ENCODE data around the gene GDF15. TPM values are rescaled to one million over a fixed set of nuclear protein-coding genes. Genes with fewer than 3 reads are reported as not detected.
A peak's percentile ranks its signal among the peaks of the same experiment; 100 is the strongest.

The GDF15 gene
- polyA plus RNA-seq, 1 of the 3 experiments (the other 2 are of a cell fraction), result 129 TPM

GRCh38 chr19:18388960-18389725, 3.2 kb downstream of the GDF15 start:
- peaks cover 18% of the 10 kb centered on the region for H3F3A ChIP-seq (replicated peaks; ENCODE audit: insufficient read depth)
- peaks cover 0 to 9% of the 10 kb centered on the region in 2 experiments; a peak in 1 of 4 replicates for H3K4me1 ChIP-seq (ENCODE audit: control insufficient read depth in 1 of 2, insufficient read depth in 2 of 2, low read depth in 1 of 2, low read length in 1 of 2)
- ChIA-PET CTCF (interaction anchor here (1.3 to 8.6 kb wide), 25 partner anchors 9 to 238 kb away, joined by 3 to 160 read pairs (median 15); partner anchors contain the start of genes JUND, LRRC25, LSM4 and PGPEP1), POLR2A (interaction anchor here (0.6 to 1.2 kb wide), 3 partner anchors 30 to 177 kb away, joined by 3 read pairs; partner anchors contain the start of gene SSBP4)
- no peaks in the 10 kb centered on the region for H3K27me3 ChIP-seq (ENCODE audit: insufficient read depth)
- peak overlapping the region; percentile 51 to 60; a peak in 2 of 4 replicates for H3K4me3 ChIP-seq (ENCODE audit: low read depth in 2 of 2, low read length in 1 of 2)
- no peak for TF ChIP-seq FOSL2 (IDR thresholded peaks at IDR 0.05; ENCODE audit: borderline replicate concordance, low read depth)
- no peak for TF ChIP-seq RXRA (IDR thresholded peaks at IDR 0.05; ENCODE audit: borderline replicate concordance, low read depth)
- WGBS (ENCODE audit: low lambda C conversion rate), result 92% methylated on average over 13 of the region's 13 CpGs
- H4K20me1 ChIP-seq (ENCODE audit: insufficient read depth), result no peaks in the 10 kb centered on the region; the same call in 1 of the 2 replicates
- H3K9me2 ChIP-seq, result no peaks in the 10 kb centered on the region
- no peaks in the 10 kb centered on the region for H3K9me3 ChIP-seq
- no peak for DNase-seq
- peaks cover 3 to 6% of the 10 kb centered on the region in 2 experiments for H3K36me3 ChIP-seq (replicated peaks in 1 of 2; ENCODE audit: control insufficient read depth in 1 of 2, insufficient read depth in 2 of 2, low read length in 1 of 2)
- no peak overlapping the region for H3K9ac ChIP-seq
- peaks cover 9% of the 10 kb centered on the region for H3K79me2 ChIP-seq (ENCODE audit: insufficient read depth)
- no peak overlapping the region for H3K27ac ChIP-seq (ENCODE audit: low read depth in 2 of 2, low read length in 1 of 2)
- no peak overlapping the region for H2AFZ ChIP-seq (ENCODE audit: low read depth)
- peak overlapping the region; percentile 82; the same call in 1 of the 2 replicates for H3K4me2 ChIP-seq

GRCh38 chr19:18389726-18390064, 3.7 kb downstream of the GDF15 start:
- Histone ChIP-seq H2AFZ (ENCODE audit: low read depth) (no peak overlapping the region), H4K20me1 (ENCODE audit: insufficient read depth) (no peaks in the 10 kb centered on the region; the same call in 1 of the 2 replicates), H3K9me3 (no peaks in the 10 kb centered on the region), H3K36me3 (replicated peaks in 1 of 2; ENCODE audit: control insufficient read depth in 1 of 2, insufficient read depth in 2 of 2, low read length in 1 of 2) (peaks cover 3 to 6% of the 10 kb centered on the region in 2 experiments), H3K4me3 (ENCODE audit: low read depth in 2 of 2, low read length in 1 of 2) (no peak overlapping the region), H3K79me2 (ENCODE audit: insufficient read depth) (peaks cover 9% of the 10 kb centered on the region), H3F3A (replicated peaks; ENCODE audit: insufficient read depth) (peaks cover 18% of the 10 kb centered on the region), H3K4me2 (no peak overlapping the region), H3K9ac (no peak overlapping the region), H3K4me1 (ENCODE audit: control insufficient read depth in 1 of 2, insufficient read depth in 2 of 2, low read depth in 1 of 2, low read length in 1 of 2) (peaks cover 0 to 9% of the 10 kb centered on the region in 2 experiments; a peak in 1 of 4 replicates), H3K9me2 (no peaks in the 10 kb centered on the region), H3K27me3 (ENCODE audit: insufficient read depth) (no peaks in the 10 kb centered on the region), H3K27ac (ENCODE audit: low read depth in 2 of 2, low read length in 1 of 2) (no peak overlapping the region)
- TF ChIP-seq USF2 (IDR thresholded peaks at IDR 0.05; ENCODE audit: borderline replicate concordance, low read depth, low read length) (no peak), FOXJ3 (CRISPR knock-in tag; IDR thresholded peaks at IDR 0.05) (no peak), REST (IDR thresholded peaks at IDR 0.05; ENCODE audit: low read depth, low read length) (no peak), CHD2 (IDR thresholded peaks at IDR 0.05; ENCODE audit: low read length, partially characterized antibody) (no peak), PBX3 (IDR thresholded peaks at IDR 0.05) (no peak), SIN3A (IDR thresholded peaks at IDR 0.05; ENCODE audit: borderline replicate concordance, low read depth, low read length) (no peak), MXI1 (IDR thresholded peaks at IDR 0.05; ENCODE audit: low read depth, low read length) (no peak), ZBTB33 (IDR thresholded peaks at IDR 0.05; ENCODE audit: borderline replicate concordance, low read depth) (no peak), FOXM1 (IDR thresholded peaks at IDR 0.05; ENCODE audit: low read depth) (no peak), RXRA (IDR thresholded peaks at IDR 0.05; ENCODE audit: borderline replicate concordance, low read depth) (no peak), TEAD4 (IDR thresholded peaks at IDR 0.05; ENCODE audit: borderline replicate concordance, insufficient read depth) (no peak)
- POLR2A ChIA-PET, result interaction anchor here (1.2 kb wide), 1 partner anchor 30 kb away, joined by 3 read pairs; the partner anchor contains the start of gene SSBP4
- CTCF ChIA-PET, result interaction anchor here (1.4 to 8.6 kb wide), 11 partner anchors 10 to 110 kb away, joined by 4 to 160 read pairs (median 35); partner anchors contain the start of genes JUND and SSBP4
- DNase-seq, result no peak
